Measurements from ENCODE around the gene SIAH3. TPM values are rescaled to one million over a fixed set of nuclear protein-coding genes. Genes with fewer than 3 reads are reported as not detected.

The SIAH3 gene
- total and polyA plus RNA-seq, 4 donors: 3.5 to 15.1 (median 12.4) TPM

GRCh38 chr13:45847554-45848224, 3.9 kb downstream of the SIAH3 start:
- 36% methylated on average over 7 of the region's 13 CpGs for WGBS (ENCODE audit: insufficient coverage)
- H3K27me3 ChIP-seq (ENCODE audit: control insufficient read depth, insufficient read depth, low read length): peaks cover 15% of the 10 kb centered on the region
- DNase-seq (ENCODE audit: low read depth in 4 of 6, low spot score in 6 of 6): peak in 2 of 6 donors; percentile 47 to 69
- H3K4me1 ChIP-seq (ENCODE audit: control insufficient read depth, insufficient read depth, low read length): peaks cover 27% of the 10 kb centered on the region
- H3K4me3 ChIP-seq (ENCODE audit: low read depth, low read length): no peak overlapping the region
- no peaks in the 10 kb centered on the region for H3K36me3 ChIP-seq (ENCODE audit: control insufficient read depth, insufficient read depth, low read length)
- H3K27ac ChIP-seq (ENCODE audit: low read depth, low read length): no peak overlapping the region
- H3K9me3 ChIP-seq (ENCODE audit: control insufficient read depth, insufficient read depth, low read length): no peaks in the 10 kb centered on the region

- Histone ChIP-seq H3K27ac (ENCODE audit: low read depth, low read length) (no peak overlapping the region), H3K27me3 (ENCODE audit: control insufficient read depth, insufficient read depth, low read length) (peaks cover 15% of the 10 kb centered on the region), H3K4me1 (ENCODE audit: control insufficient read depth, insufficient read depth, low read length) (peaks cover 25% of the 10 kb centered on the region), H3K36me3 (ENCODE audit: control insufficient read depth, insufficient read depth, low read length) (no peaks in the 10 kb centered on the region), H3K4me3 (ENCODE audit: low read depth, low read length) (no peak overlapping the region), H3K9me3 (ENCODE audit: control insufficient read depth, insufficient read depth, low read length) (no peaks in the 10 kb centered on the region)
- WGBS (ENCODE audit: insufficient coverage): 56% methylated on average over 7 of the region's 8 CpGs
- DNase-seq (ENCODE audit: low read depth in 4 of 6, low spot score in 6 of 6): peak in 1 of 6 donors; percentile 93
These were observed 4.9 kb downstream of the SIAH3 start for GRCh38 chr13:45846681-45847080.

GRCh38 chr13:45838171-45838745, 13.3 kb downstream of the SIAH3 start:
- Histone ChIP-seq H3K27me3 (ENCODE audit: control insufficient read depth, insufficient read depth, low read length) (no peaks in the 10 kb centered on the region), H3K9me3 (ENCODE audit: control insufficient read depth, insufficient read depth, low read length) (no peaks in the 10 kb centered on the region), H3K27ac (ENCODE audit: low read depth, low read length) (no peak overlapping the region), H3K4me3 (ENCODE audit: low read depth, low read length) (no peak overlapping the region), H3K4me1 (ENCODE audit: control insufficient read depth, insufficient read depth, low read length) (peaks cover 18% of the 10 kb centered on the region), H3K36me3 (ENCODE audit: control insufficient read depth, insufficient read depth, low read length) (no peaks in the 10 kb centered on the region)
- 13% methylated on average over 10 of the region's 12 CpGs for WGBS (ENCODE audit: insufficient coverage)
- peak in 2 of 6 donors; percentile 86 to 92 for DNase-seq (ENCODE audit: low read depth in 4 of 6, low spot score in 6 of 6)

- DNase-seq (ENCODE audit: low read depth in 4 of 6, low spot score in 6 of 6): no peak
- Histone ChIP-seq H3K36me3 (ENCODE audit: control insufficient read depth, insufficient read depth, low read length) (no peaks in the 10 kb centered on the region), H3K27me3 (ENCODE audit: control insufficient read depth, insufficient read depth, low read length) (no peaks in the 10 kb centered on the region), H3K27ac (ENCODE audit: low read depth, low read length) (no peak overlapping the region), H3K9me3 (ENCODE audit: control insufficient read depth, insufficient read depth, low read length) (no peaks in the 10 kb centered on the region), H3K4me3 (ENCODE audit: low read depth, low read length) (no peak overlapping the region), H3K4me1 (ENCODE audit: control insufficient read depth, insufficient read depth, low read length) (peaks cover 19% of the 10 kb centered on the region)
- WGBS (ENCODE audit: insufficient coverage): no CpG with 5 or more reads among the region's 1 CpG
These were observed 14.4 kb downstream of the SIAH3 start for GRCh38 chr13:45837111-45837510.

GRCh38 chr13:45834411-45834994, 17.1 kb downstream of the SIAH3 start:
- no peaks in the 10 kb centered on the region for H3K9me3 ChIP-seq (ENCODE audit: control insufficient read depth, insufficient read depth, low read length)
- no peaks in the 10 kb centered on the region for H3K36me3 ChIP-seq (ENCODE audit: control insufficient read depth, insufficient read depth, low read length)
- no peak for DNase-seq (ENCODE audit: low read depth in 4 of 6, low spot score in 6 of 6)
- no peak overlapping the region for H3K27ac ChIP-seq (ENCODE audit: low read depth, low read length)
- 73% methylated on average over 6 of the region's 7 CpGs for WGBS (ENCODE audit: insufficient coverage)
- peaks cover 19% of the 10 kb centered on the region for H3K4me1 ChIP-seq (ENCODE audit: control insufficient read depth, insufficient read depth, low read length)
- H3K27me3 ChIP-seq (ENCODE audit: control insufficient read depth, insufficient read depth, low read length): no peaks in the 10 kb centered on the region
- H3K4me3 ChIP-seq (ENCODE audit: low read depth, low read length): no peak overlapping the region

GRCh38 chr13:45833663-45834375, 17.7 kb downstream of the SIAH3 start:
- no peaks in the 10 kb centered on the region for H3K9me3 ChIP-seq (ENCODE audit: control insufficient read depth, insufficient read depth, low read length)
- H3K4me1 ChIP-seq (ENCODE audit: control insufficient read depth, insufficient read depth, low read length): peaks cover 19% of the 10 kb centered on the region
- H3K27ac ChIP-seq (ENCODE audit: low read depth, low read length): no peak overlapping the region
- no peak overlapping the region for H3K4me3 ChIP-seq (ENCODE audit: low read depth, low read length)
- no peaks in the 10 kb centered on the region for H3K36me3 ChIP-seq (ENCODE audit: control insufficient read depth, insufficient read depth, low read length)
- WGBS (ENCODE audit: insufficient coverage): 23% methylated on average over 2 of the region's 5 CpGs
- peak in 2 of 6 donors; percentile 74 to 97 for DNase-seq (ENCODE audit: low read depth in 4 of 6, low spot score in 6 of 6)
- H3K27me3 ChIP-seq (ENCODE audit: control insufficient read depth, insufficient read depth, low read length): no peaks in the 10 kb centered on the region

GRCh38 chr13:45833242-45833641, 18.3 kb downstream of the SIAH3 start:
- no peak for DNase-seq (ENCODE audit: low read depth in 4 of 6, low spot score in 6 of 6)
- Histone ChIP-seq H3K4me1 (ENCODE audit: control insufficient read depth, insufficient read depth, low read length) (peaks cover 14% of the 10 kb centered on the region), H3K27ac (ENCODE audit: low read depth, low read length) (no peak overlapping the region), H3K4me3 (ENCODE audit: low read depth, low read length) (no peak overlapping the region), H3K9me3 (ENCODE audit: control insufficient read depth, insufficient read depth, low read length) (no peaks in the 10 kb centered on the region), H3K36me3 (ENCODE audit: control insufficient read depth, insufficient read depth, low read length) (no peaks in the 10 kb centered on the region), H3K27me3 (ENCODE audit: control insufficient read depth, insufficient read depth, low read length) (no peaks in the 10 kb centered on the region)
- WGBS (ENCODE audit: insufficient coverage): 89% methylated on average over 1 of the region's 4 CpGs

- H3K36me3 ChIP-seq (ENCODE audit: control insufficient read depth, insufficient read depth, low read length): no peaks in the 10 kb centered on the region
- no peak overlapping the region for H3K4me3 ChIP-seq (ENCODE audit: low read depth, low read length)
- DNase-seq (ENCODE audit: low read depth in 4 of 6, low spot score in 6 of 6): no peak
- peaks cover 11% of the 10 kb centered on the region for H3K4me1 ChIP-seq (ENCODE audit: control insufficient read depth, insufficient read depth, low read length)
- no peak overlapping the region for H3K27ac ChIP-seq (ENCODE audit: low read depth, low read length)
- no peaks in the 10 kb centered on the region for H3K9me3 ChIP-seq (ENCODE audit: control insufficient read depth, insufficient read depth, low read length)
- 92% methylated on average over 3 of the region's 4 CpGs for WGBS (ENCODE audit: insufficient coverage)
- no peaks in the 10 kb centered on the region for H3K27me3 ChIP-seq (ENCODE audit: control insufficient read depth, insufficient read depth, low read length)
These were observed 19.7 kb downstream of the SIAH3 start for GRCh38 chr13:45831851-45832250.

- Histone ChIP-seq H3K36me3 (ENCODE audit: control insufficient read depth, insufficient read depth, low read length) (no peaks in the 10 kb centered on the region), H3K4me3 (ENCODE audit: low read depth, low read length) (no peak overlapping the region), H3K27me3 (ENCODE audit: control insufficient read depth, insufficient read depth, low read length) (no peaks in the 10 kb centered on the region), H3K4me1 (ENCODE audit: control insufficient read depth, insufficient read depth, low read length) (peaks cover 11% of the 10 kb centered on the region), H3K9me3 (ENCODE audit: control insufficient read depth, insufficient read depth, low read length) (no peaks in the 10 kb centered on the region), H3K27ac (ENCODE audit: low read depth, low read length) (no peak overlapping the region)
- no peak for DNase-seq (ENCODE audit: low read depth in 4 of 6, low spot score in 6 of 6)
- WGBS (ENCODE audit: insufficient coverage): 94% methylated on average over 5 of the region's 5 CpGs
These were observed 21.4 kb downstream of the SIAH3 start for GRCh38 chr13:45830121-45830520.

All from spinal cord (tissue), 10 donors.